ENCODE measurements around the gene GCN1.
"Not testable (repeated sequence)": the region's sequence is repeated elsewhere in the genome, so short reads cannot be mapped to it uniquely, and the experiment has no call there.

GCN1 gene

DNA sequence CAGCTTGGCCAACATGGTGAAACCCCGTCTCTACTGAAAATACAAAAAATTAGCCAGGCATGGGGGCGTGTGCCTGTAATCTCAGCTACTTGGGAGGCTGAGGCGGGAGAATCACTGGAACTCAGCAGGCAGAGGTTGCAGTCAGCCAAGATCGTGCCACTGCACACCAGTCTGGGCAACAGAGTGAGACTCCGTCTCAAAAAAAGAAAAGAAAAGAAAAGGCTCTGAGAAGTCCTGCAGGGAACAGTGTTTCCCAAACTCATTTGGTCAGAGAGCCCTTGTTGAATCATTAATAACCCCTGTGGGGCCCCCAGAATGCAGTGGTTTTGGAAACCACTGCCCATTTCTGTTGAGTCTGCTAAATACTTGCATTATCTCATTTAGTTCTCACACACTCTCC is 18.7 kb upstream of the GCN1 start:
- DNase-seq (ENCODE audit: low spot score) = not testable (repeated sequence)

DNA sequence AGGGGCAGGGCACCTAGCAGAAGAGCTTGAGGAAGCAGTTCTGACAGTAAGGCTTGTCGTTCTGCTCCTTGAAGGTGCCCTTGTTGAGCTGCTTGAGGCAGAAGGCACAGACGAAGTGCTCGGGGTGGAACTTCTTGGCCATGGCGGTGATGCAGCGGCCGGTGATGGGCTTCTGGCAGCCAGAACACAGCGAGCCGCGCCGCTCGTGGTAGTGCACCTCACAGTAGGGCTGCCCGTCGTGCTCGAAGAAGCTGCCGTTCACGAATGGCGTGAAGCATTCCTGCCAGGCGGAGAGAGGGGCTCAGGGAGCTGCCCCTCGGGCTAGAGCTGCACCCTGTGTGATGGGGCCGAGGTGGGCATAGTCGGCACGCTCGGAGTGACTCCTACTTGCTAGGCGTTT is 17.8 kb upstream of the GCN1 start:
- no peak for DNase-seq (ENCODE audit: low spot score)

DNA sequence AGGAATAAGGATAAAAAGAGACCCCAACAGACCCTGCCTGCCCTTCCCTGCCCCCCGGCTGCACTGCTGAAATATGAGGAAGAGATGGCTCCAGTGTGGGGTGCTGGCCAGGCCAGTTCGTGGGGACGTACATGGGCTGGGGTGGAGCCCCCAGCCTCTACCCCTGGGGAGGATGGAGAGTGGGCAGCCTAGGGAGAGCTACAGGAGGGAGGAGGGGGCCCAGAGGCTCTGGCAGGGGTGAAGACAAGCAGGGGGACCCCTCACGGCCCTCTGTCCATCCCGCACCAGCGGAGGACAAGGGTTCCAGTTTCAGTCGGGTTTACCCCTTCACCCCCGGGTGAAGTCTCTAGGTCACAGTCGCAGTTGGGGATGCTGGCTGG is 17.4 kb upstream of the GCN1 start:
- no peak for DNase-seq (ENCODE audit: low spot score)

DNA sequence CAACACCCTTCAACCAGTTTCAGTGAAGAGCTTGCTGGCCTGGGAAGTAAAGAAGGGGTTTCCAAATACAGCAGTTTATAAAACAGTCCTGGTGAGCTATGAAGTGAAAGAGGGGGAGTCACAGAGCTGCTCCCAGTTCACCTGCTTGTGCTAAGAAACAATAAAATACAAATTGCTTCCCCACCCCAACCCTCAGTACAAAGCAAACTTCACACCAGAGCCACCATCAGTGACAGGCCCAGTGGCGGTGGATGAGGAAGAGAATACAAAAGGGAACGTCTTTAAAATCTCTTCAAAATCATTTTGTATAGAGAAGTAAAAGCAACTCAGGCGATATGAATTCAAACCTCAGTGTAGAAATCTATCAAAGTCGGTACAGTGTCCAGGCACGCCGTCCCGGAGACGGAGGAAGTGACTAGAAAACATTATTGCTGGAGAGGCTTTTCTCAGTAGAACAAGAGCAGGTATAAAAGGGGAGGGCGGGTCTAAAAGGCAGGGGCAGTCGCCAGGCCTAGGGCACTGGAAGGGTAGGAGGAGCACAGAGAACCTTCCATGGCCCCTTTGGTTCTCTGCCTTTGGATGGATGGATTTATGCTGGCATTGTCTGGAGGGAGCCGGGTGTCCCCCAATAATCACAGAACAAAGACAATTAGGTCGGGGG is 16.9 kb upstream of the GCN1 start:
- DNase-seq (ENCODE audit: low spot score) = no peak

DNA sequence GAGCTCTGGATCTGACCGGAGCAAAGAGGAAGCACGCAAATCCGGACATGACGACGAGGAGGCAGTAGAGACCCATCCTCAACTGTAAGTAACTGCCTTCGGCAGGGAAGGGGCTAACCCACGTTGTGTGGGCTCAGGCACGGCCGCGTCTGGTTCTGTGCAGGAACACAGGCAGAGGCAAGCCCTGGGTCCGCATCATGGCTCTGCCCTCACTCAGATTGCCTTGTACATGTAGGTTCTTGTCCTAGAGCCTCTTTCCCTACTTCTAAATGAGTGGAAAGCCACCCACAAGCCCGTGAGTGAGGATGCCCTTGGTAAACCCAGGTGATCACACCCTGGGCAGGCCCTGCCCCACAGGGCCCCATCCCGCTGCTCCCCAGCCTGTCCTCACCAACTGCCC is 15.3 kb upstream of the GCN1 start:
- no peak for DNase-seq (ENCODE audit: low spot score)

DNA sequence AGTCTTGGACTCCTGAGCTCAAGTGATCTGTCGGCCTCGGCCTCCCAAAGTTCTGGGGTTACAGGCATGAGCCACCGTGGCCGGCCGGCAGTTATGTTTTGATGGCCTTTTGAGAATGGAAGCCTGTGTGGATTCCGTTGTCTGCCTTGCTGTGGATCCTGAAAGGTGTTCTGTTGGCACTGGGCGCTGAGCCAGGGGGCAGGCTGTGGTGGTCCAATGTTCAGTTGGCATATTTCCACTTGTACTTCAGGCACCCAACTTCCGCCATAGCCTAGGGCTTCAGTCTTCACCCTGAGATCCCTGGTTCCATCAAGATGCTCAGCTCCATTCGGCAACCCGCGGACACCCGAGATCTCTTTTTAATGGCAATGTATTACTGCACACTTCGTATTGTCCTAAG is 12.7 kb upstream of the GCN1 start:
- no peak for DNase-seq (ENCODE audit: low spot score)

DNA sequence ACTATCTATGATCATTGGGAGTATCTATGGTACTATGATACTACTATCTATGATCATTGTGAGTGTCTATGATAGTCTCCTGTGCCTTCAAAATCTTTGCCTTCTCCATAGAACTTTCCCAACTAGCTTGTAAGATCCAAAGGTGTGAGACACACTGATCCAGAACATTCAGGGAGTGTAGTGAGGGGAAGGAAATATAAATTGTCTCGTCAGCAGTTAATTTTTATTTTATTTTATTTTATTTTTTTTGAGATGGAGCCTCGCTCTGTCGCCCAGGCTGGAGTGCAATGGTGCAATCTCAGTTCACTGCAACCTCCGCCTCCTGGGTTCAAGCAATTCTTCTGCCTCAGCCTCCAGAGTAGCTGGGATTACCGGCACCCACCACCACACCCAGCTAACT is 12.3 kb upstream of the GCN1 start:
- DNase-seq (ENCODE audit: low spot score) = not testable (repeated sequence)

DNA sequence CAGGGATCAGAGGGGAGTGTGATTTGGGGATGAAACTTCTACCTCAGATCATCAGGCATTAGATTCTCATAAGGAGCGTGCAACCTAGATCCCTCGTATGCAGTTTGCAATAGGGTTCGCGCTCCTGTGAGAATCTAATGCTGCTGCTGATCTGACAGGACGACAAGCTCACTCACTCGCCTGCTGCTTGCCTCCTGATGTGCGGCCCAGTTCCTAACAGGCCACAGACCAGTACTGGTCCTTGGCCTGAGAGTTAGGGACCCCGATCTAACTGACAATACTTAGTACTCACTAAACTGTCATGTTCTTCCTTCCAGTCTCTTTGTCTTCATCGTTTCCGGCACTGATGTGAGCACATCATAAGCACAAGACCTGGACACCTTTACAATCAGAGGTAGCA is 11.7 kb upstream of the GCN1 start:
- DNase-seq (ENCODE audit: low spot score) = no peak

DNA sequence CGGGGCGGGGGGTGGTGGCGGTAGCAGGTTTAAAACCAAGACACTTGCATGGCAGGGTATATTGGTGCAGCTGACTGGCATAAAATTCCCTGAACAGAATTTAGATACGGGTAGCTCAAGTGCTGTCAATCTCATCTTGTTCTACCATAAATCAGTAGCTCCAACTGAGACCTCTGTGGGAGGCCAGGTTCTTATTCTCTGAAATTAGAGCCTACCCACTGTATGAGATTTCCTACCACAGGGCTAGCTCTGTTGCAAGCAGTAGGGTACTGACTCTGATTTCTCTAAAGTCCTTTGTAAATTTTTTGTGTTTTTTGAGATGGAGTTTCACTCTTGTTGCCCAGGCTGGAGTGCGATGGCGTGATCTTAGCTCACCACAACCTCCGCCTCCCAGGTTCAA is 9.7 kb upstream of the GCN1 start:
- DNase-seq (ENCODE audit: low spot score) = no peak

DNA sequence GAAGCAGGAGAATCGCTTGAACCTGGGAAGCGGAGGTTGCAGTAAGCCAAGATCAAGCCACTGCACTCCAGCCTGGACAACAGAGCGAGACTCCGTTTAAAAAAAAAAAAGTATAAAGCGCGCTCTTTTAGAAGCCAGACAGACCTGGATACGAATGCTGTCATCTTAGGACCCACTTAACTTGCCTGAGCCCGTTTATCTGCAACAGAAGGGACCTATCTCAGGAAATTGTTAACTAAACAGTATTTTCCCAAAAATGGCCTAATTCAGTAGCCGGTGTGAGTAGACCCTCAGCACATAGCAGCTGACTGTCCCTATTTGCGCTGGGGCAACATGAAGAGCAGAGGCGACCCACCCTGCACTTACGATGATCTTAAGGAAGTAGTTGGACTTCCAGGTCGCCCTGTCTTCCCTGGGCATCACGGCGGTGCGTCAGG is 5.9 kb upstream of the GCN1 start:
- DNase-seq (ENCODE audit: low spot score) = no peak

DNA sequence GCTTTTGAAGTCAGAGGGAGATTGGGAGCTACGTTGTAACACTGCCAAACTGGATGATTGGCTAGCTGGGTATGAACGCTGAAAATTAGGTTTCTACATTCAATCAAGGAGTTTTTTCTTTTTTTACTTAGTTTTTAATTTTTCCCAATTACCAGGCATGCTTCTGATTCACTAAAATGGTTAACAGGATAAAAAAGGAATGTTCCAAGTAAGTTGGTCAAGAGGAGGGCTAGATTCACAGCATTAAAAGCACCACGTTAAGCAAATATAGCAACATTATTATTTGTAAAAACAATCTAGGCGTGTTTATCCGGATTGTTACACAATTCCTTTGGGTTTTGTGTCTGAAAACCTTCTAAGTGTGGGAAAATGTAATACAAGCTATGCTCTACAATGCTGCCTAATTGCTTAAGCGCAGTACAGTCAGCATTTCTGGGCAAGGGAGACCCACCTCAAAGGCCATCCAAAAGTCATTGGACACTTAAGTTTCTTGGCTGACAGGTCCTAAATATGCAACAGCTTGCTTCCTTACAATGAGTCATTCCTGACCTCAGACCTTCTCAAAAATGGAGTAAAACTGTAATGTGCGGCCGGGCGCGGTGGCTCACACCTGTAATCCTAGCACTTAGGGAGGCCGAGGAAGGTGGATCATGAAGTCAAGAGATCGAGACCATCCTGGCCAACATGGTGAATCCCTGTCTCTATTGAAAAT is 5.2 kb upstream of the GCN1 start:
- no peak for DNase-seq (ENCODE audit: low spot score)

DNA sequence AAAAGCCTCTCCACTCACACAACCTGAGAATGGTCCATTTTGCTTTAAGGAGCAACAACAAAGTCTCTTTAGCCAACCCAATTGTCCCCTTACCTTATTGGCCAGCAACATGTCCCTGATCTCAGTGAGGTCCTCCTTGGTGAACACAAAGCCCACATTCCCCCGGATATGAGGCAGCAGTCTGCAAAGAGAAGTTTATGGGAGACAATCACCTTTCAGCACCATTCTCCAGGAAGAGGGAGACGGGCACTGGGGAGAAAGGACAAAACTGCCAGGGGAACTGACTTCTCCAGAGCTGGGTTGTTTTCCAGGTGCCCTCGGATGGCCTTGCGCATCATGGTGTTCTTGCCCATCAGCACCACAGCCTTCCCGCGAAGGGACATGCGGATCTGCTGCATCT is 4.5 kb upstream of the GCN1 start:
- no peak for DNase-seq (ENCODE audit: low spot score)

DNA sequence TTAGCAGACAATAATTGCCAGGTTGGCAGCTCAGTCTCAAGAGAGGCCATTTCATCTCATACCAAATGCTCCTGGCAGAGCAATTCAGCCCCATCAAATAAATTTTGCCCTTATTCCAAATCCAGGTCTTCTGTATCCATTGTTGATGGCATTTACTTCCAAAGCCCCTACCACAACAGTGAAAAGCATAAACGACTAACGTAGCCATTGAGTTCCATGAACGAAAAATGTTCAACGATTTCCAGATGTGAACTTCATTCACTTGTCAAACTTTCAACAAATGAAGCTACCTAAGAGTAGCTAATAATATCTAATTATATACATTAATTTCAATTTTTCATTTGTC is 3.0 kb upstream of the GCN1 start:
- no peak for DNase-seq (ENCODE audit: low spot score)

DNA sequence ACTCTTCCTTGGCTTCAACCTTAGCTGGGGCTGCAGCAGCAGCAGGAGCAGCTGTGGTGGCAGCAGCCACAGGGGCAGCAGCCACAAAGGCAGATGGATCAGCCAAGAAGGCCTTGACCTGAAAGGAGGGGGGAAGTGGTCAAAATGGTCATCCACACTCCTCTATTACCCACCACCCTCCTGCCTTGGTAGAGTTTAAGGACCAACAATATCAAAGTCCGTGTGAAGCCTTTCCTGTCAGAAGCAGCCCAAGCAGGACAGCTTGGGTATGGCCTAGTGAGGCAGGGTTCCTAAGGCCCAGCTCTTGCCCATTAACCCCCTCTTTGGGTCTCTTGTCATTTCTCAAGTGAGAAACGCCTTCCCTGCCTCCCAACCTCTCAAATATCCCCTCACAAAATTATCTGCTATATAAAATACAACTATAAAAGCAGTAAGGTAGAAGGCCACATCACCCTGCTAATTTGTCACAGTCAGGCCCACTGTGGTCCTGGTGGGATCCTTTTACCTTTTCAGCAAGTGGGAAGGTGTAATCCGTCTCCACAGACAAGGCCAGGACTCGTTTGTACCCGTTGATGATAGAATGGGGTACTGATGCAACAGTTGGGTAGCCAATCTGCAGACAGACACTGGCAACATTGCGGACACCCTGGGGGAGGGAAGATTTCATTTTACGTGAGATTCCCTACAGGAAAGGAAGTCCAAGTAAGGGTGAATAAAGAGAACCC is 2.5 kb upstream of the GCN1 start:
- not testable (repeated sequence) for DNase-seq (ENCODE audit: low spot score)

DNA sequence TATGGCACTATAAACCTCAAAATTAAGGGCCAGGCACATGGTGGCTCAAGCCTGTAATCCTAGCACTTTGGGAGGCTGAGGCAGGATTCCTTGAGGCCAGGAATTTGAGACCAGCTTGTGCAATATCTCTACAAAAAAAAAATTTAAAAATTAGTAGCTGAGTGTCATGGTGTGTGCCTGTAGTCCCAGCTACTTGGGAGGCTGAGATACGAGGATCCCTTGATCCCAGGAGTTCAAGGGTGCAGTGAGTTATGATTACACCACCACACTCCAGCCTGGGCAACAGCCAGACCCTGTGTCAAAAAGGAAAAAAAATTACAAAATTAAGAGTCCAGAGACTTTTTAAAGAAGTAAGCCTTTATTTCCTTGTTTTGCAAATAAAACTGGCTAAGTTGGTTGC is 1.8 kb upstream of the GCN1 start:
- no peak for DNase-seq (ENCODE audit: low spot score)

DNA sequence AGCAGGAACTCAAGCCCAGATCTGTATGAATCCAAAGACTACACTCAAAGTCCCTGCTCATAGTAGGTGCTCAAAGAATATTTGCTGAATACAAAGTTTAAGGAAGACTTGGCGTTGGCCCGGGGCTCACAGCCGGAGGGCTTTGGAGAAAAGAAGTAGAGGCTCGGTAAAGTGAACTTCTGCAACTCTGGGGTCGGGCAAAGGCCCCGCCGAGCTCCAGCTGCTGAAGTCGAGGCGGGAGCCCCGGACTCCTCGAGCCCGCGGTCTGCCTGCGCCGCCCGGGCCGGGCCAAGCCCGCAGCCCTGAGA is 335 bp downstream of the GCN1 start:
- DNase-seq (ENCODE audit: low spot score) = no peak

DNA sequence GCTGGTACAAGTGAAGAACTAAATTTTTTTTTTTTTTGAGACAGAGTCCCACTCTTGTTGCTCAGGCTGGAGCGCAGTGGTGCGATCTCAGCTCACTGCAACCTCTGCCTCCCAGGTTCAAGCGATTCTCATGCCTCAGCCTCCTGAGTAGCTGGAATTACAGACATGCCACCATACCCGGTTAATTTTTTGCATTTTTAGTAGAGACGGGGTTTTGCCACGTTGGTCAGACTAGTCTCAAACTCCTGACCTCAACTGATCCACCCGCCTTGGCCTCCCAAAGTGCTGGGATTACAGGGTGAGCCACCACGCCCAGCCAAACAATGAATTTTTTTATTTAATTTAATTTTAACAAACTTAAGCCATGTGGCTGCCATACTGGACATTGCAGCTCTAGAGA is 1.2 kb downstream of the GCN1 start:
- not testable (repeated sequence) for DNase-seq (ENCODE audit: low spot score)

DNA sequence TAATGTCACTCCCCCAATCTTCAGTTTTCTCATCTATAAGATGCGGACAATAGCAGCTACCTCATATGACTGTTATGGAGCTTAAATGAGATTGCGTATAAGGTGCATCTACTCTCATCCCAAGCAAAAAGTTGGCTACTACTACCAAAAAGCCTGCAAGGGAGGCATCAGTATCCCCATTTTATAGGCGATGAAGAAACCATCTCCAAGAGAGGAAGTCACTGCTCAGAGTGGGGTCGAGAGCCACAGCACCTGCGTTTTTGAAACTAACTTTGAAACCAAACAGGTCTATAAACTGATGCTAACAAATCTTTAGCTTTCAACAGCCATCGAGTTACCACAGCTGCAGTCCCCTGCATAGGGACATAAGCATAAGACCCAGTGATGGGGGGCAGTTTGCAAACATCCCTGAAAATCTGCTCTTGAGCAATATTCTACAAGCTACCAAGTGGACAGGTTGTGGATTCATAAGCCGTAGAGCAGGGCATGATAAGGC is 3.5 kb downstream of the GCN1 start:
- DNase-seq (ENCODE audit: low spot score) = no peak

DNA sequence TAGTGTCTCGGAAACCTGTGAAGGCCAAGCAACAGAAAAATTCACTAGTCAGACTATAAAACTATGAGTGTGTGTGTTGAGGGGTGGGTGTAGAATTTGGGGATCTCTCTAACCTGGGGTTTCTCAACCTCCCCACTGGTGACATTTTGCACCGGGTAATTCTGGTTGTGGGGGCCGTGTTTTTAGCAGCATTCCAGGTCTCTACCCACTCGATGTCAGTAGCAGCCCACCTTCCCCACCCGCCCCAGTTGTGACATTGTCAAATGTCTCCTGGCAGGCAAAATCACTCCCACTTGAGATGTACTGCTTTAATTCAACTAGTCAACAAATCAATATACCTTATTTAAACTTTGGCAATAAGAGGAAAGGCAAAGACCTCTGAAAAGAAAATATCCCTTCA is 4.1 kb downstream of the GCN1 start:
- DNase-seq (ENCODE audit: low spot score) = no peak

DNA sequence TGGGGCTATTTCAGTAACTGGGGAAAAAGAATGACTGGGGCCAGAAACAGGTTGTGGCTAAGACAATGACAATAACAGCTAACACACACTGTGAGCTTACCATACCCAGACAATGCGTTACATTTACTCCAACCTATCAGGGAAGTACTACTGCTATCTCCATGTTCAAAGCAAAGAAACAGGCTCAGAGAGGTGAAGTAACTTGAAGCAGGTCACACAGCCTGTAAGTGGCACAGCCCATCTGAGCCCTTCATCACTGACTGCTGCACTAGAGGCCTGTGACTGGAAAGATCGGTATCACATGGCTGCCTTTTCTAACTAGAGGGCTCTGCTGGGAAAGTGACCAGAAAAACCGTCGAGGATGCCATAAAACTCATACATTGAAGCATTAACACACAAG is 7.9 kb downstream of the GCN1 start:
- DNase-seq (ENCODE audit: low spot score) = no peak

DNA sequence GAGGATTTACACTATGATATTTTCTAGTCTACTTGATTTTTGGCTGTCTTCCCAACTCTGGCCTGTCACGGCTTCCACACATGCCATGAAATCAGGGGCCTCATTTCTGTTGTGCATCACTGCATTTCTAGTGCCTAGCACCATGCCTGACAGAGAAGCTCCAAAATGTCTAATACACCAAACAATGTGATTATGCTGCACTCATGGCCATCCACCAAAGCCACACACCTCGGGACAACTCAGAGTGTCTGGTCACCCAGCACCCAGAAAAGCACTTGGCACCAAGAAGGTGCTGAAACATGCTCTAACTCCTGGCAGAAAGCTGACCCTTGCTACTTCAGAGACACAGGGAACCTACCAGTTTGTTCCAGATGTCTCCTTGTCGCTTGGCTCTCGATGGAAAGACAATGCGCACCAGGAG is 11.3 kb downstream of the GCN1 start:
- DNase-seq (ENCODE audit: low spot score) = no peak

DNA sequence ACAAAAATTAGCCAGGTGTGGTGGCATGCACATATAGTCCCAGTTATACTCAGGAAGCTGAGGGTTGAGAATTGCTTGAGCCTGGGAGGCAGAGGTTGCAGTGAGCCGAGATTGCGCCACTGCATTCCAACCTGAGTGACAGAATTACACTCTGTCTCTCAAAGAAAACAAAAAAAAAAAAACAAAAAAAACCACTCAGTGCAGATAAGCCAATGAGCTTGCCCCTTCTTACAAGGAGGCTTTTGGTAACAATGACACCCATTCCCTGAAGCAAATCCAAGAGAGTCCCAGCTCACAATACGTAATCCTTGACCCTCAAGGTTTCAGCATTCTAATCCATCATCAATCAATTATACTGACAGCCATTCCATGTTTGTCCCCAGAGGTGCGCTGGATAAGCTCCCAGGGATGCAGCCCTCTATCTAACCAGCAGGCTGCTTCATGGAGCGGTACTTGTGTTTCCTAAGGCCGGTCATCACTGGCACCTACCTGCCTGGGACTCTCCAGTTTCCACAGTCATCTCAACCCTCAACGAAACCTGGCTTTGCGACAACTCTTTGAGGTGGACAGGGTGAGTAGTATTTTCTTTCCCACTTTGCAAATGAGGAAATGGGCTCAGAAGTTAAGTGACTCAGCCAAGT is 12.4 kb downstream of the GCN1 start:
- no peak for DNase-seq (ENCODE audit: low spot score)

DNA sequence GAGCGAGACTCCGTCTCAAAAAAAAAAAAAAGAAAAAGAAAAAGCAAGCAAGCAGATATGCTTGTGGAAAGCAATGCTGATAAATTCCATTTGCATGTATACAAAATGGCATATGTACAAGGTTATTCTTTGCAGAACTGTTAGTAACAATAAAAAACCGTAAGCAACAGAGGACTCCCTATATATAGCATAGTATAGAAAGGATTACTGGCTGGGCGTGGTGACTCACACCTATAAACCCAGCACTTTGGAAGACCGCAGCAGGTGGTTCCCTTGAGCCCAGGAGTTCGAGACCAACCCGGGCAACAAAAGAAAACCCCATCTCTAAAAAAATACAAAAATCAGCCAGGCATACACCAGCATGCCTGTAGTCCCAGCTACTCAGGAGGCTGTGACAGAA is 13.5 kb downstream of the GCN1 start:
- DNase-seq (ENCODE audit: low spot score) = no peak
